Liver (tissue), 9 donors: ENCODE measurements around the gene SLX4IP. TPM values are rescaled to one million over a fixed set of nuclear protein-coding genes. Genes with fewer than 3 reads are reported as not detected.

Experiments used
- DNase-seq: peaks from one replicate; pipeline ENCODE4 v3.0.0-alpha.2; 2017; ENCODE audit warnings: low spot score
- H3K27ac ChIP-seq, 2 donors: one replicate each; pipeline ENCODE4 v1.7.0; 2013; ENCODE audit warnings: inconsistent platforms in 2 of 2, low read length in 2 of 2, control low read depth in 1 of 2, low read depth in 1 of 2, mild to moderate bottlenecking in 1 of 2
- H3K27me3 ChIP-seq, 4 donors: one replicate each; pipeline versions ENCODE4 v1.6.1 to v1.7.0; 2013; ENCODE audit warnings: low read length in 3 of 4, inconsistent platforms in 1 of 4, mild to moderate bottlenecking in 1 of 4, moderate library complexity in 1 of 4; ENCODE audit not compliant: control insufficient read depth in 4 of 4, insufficient read depth in 4 of 4
- H3K36me3 ChIP-seq, 4 donors: one replicate each; pipeline versions ENCODE4 v1.6.1 to v1.7.0; 2013; ENCODE audit warnings: low read length in 3 of 4, mild to moderate bottlenecking in 3 of 4, low read depth in 1 of 4, moderate library complexity in 1 of 4; ENCODE audit not compliant: control insufficient read depth in 4 of 4, insufficient read depth in 3 of 4
- H3K4me1 ChIP-seq, 4 donors: one replicate each; pipeline versions ENCODE4 v1.6.1 to v1.7.0; 2013; ENCODE audit warnings: low read length in 3 of 4, mild to moderate bottlenecking in 3 of 4, moderate library complexity in 1 of 4; ENCODE audit not compliant: control insufficient read depth in 4 of 4, insufficient read depth in 4 of 4
- H3K4me3 ChIP-seq, 3 donors: one replicate each; pipeline versions ENCODE4 v1.6.1 to v1.7.0; 2013; ENCODE audit warnings: low read length in 3 of 3, control low read depth in 1 of 3, low read depth in 1 of 3, mild to moderate bottlenecking in 1 of 3
- H3K9ac ChIP-seq, 2 donors: one replicate each; pipeline ENCODE4 v1.7.0; 2013; ENCODE audit warnings: low read length in 2 of 2, mild to moderate bottlenecking in 2 of 2, moderate library complexity in 2 of 2, control low read depth in 1 of 2, low read depth in 1 of 2
- H3K9me3 ChIP-seq, 4 donors: one replicate each; pipeline versions ENCODE4 v1.6.1 to v1.7.0; 2013; ENCODE audit warnings: low read length in 3 of 4; ENCODE audit not compliant: control insufficient read depth in 4 of 4
- EGR1 ChIP-seq, 2 donors: IDR thresholded peaks; 2 replicates each; pipeline ENCODE4 v1.6.1; 2016 to 2018; ENCODE audit warnings: antibody characterized with exemption in 2 of 2, low read depth in 2 of 2
- FOXA1 ChIP-seq: IDR thresholded peaks from 2 replicates; pipeline ENCODE4 v1.6.1; 2016; ENCODE audit warnings: antibody characterized with exemption
- FOXA2 ChIP-seq: IDR thresholded peaks from 2 replicates; pipeline ENCODE4 v1.6.1; 2016; ENCODE audit warnings: antibody characterized with exemption
- GABPA ChIP-seq, 2 donors: IDR thresholded peaks in 1 of 2; conservative IDR thresholded peaks in 1 of 2; 2 replicates each; pipeline ENCODE4 v1.6.1; 2016; ENCODE audit warnings: antibody characterized with exemption in 2 of 2, mild to moderate bottlenecking in 1 of 2, moderate library complexity in 1 of 2
- HNF4A ChIP-seq, 2 donors: conservative IDR thresholded peaks; 2 replicates each; pipeline ENCODE4 v1.6.1; 2016; ENCODE audit warnings: antibody characterized with exemption in 2 of 2, mild to moderate bottlenecking in 2 of 2
- HNF4G ChIP-seq: IDR thresholded peaks from 2 replicates; pipeline ENCODE4 v1.6.1; 2016; ENCODE audit warnings: antibody characterized with exemption
- JUND ChIP-seq, 2 donors: IDR thresholded peaks; 2 replicates each; pipeline ENCODE4 v1.6.1; 2016; ENCODE audit warnings: antibody characterized with exemption in 2 of 2
- NR2F2 ChIP-seq: IDR thresholded peaks from 2 replicates; pipeline ENCODE4 v1.6.1; 2016; ENCODE audit warnings: antibody characterized with exemption
- RAD21 ChIP-seq, 2 donors: IDR thresholded peaks; 2 replicates each; pipeline ENCODE4 v1.6.1; 2016; ENCODE audit warnings: antibody characterized with exemption in 2 of 2, mild to moderate bottlenecking in 2 of 2
- RXRA ChIP-seq, 2 donors: IDR thresholded peaks; 2 replicates each; pipeline ENCODE4 v1.6.1; 2017 to 2018; ENCODE audit warnings: antibody characterized with exemption in 2 of 2, mild to moderate bottlenecking in 1 of 2
- SP1 ChIP-seq: IDR thresholded peaks from 2 replicates; pipeline ENCODE4 v1.6.1; 2018; ENCODE audit warnings: antibody characterized with exemption, mild to moderate bottlenecking
- TAF1 ChIP-seq: conservative IDR thresholded peaks from 2 replicates; pipeline ENCODE4 v1.6.1; 2016; ENCODE audit warnings: antibody characterized with exemption, mild to moderate bottlenecking
- YY1 ChIP-seq: IDR thresholded peaks from 2 replicates; pipeline ENCODE4 v1.6.1; 2016; ENCODE audit warnings: antibody characterized with exemption, mild to moderate bottlenecking
- WGBS: extraction: QIAGEN DNeasy Blood & Tissue Kit; methylation state at CpG from one replicate; pipeline ENCODE4 v1.1.7; 2013; 5-methylcytosine and 5-hydroxymethylcytosine counted together
- polyA plus RNA-seq, 2 donors: library from polyadenylated mRNA; stranded (reverse) in 1 of 2; unstranded in 1 of 2; fragments of 200-250 nt in 1 of 2; fragments of >200 nt in 1 of 2; fragmentation: Nextera tagmentation in 1 of 2; extraction: Ambion mirVana in 1 of 2; gene quantifications; one replicate each; pipeline versions ENCODE4 v1.2.1 to v1.2.3, GENCODE V29; 2013 to 2015
- total RNA-seq, 2 donors: library from RNA; depleted of rRNA; stranded (reverse); fragments of >200 nt; gene quantifications; one replicate each; pipeline ENCODE4 v1.2.3, GENCODE V29; 2014
- TF ChIP-seq, protein P1 (sequence below): IDR thresholded peaks from 2 replicates; pipeline ENCODE4 v1.6.1; 2016; ENCODE audit warnings: antibody characterized with exemption
- TF ChIP-seq, protein P2 (sequence below): fragments of 150-350 bp; IDR thresholded peaks from 2 replicates; pipeline ENCODE4 v1.5.1; 2017; ENCODE audit warnings: improper control_type of control experiment, low read depth, low read length; ENCODE audit not compliant: missing input control
- TF ChIP-seq, protein P3 (sequence below): IDR thresholded peaks from 2 replicates; pipeline ENCODE4 v1.6.1; 2016; ENCODE audit warnings: antibody characterized with exemption
- TF ChIP-seq, protein P4 (sequence below): IDR thresholded peaks from 2 replicates; pipeline ENCODE4 v1.6.1; 2016; ENCODE audit warnings: antibody characterized with exemption
- donor health status: healthy.
- donor health status: healthy.
- donor health status: healthy.
- donor health status: healthy.
- donor health status: healthy.

The SLX4IP gene
- total and polyA plus RNA-seq, 4 donors: 1.1 to 3.4 (median 2.7) TPM

DNA sequence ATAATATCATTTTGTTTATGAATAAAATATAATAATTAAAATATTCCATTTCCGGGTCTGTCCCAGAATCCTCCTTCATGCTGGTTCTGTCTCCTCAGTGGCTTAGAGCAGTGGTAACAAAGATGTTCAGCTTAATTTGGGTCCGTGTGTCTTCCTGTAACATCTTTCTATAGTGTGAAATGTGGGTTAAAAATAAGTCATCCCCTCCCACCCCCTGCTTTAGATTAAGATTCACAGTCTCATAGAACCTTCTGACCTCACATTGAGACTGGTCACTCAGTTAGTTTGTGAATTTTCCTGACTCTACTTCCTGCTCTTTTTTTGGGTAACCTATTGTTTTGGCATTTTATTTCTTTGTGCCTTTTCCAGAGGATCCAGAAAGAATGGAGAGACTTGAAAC, 55.2 kb downstream of the SLX4IP start (continued):
- TF ChIP-seq, protein P1, sequence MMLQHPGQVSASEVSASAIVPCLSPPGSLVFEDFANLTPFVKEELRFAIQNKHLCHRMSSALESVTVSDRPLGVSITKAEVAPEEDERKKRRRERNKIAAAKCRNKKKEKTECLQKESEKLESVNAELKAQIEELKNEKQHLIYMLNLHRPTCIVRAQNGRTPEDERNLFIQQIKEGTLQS: no peak
- TF ChIP-seq RAD21 (IDR thresholded peaks at IDR 0.05) (no peak), YY1 (no peak)

DNA sequence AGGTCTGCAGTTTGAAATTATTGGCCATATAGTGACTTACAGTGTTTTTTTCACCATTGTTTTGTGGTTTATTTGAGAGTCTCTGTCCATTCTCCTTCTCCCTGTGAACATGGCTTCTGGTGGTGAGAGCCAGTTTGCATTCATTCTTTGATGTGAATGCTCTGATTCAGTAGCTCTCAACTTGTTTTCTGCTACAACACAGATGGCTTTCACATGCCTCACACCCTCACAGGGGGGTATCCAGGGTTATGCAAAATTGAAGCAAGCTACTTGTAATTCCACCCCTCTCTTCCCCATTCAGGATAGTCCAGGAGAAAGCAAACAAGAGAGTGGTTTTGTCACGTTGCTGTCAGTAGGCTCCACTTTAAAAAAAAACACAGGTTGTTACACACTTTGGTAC, 55.6 kb downstream of the SLX4IP start:
- Histone ChIP-seq H3K4me3 (no peak overlapping the region), H3K27me3 (no peaks in the 10 kb centered on the region), H3K9ac (no peak overlapping the region), H3K36me3 (no peaks in the 10 kb centered on the region), H3K4me1 (peaks cover 0 to 3% (median under 1%) of the 10 kb centered on the region in 4 donors), H3K27ac (no peak overlapping the region), H3K9me3 (no peaks in the 10 kb centered on the region)
- WGBS: 19% methylated on average over 1 of the region's 1 CpG
- no peak for TF ChIP-seq TAF1
- TF ChIP-seq JUND (IDR thresholded peaks at IDR 0.05): no peak
- no peak for TF ChIP-seq EGR1 (IDR thresholded peaks at IDR 0.05; ENCODE audit: low read depth in 2 of 2)
- no peak for TF ChIP-seq RAD21 (IDR thresholded peaks at IDR 0.05)
- TF ChIP-seq, protein P2, sequence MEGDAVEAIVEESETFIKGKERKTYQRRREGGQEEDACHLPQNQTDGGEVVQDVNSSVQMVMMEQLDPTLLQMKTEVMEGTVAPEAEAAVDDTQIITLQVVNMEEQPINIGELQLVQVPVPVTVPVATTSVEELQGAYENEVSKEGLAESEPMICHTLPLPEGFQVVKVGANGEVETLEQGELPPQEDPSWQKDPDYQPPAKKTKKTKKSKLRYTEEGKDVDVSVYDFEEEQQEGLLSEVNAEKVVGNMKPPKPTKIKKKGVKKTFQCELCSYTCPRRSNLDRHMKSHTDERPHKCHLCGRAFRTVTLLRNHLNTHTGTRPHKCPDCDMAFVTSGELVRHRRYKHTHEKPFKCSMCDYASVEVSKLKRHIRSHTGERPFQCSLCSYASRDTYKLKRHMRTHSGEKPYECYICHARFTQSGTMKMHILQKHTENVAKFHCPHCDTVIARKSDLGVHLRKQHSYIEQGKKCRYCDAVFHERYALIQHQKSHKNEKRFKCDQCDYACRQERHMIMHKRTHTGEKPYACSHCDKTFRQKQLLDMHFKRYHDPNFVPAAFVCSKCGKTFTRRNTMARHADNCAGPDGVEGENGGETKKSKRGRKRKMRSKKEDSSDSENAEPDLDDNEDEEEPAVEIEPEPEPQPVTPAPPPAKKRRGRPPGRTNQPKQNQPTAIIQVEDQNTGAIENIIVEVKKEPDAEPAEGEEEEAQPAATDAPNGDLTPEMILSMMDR: no peak
- no peak for TF ChIP-seq FOXA2
- TF ChIP-seq, protein P1: no peak
- TF ChIP-seq GABPA (IDR thresholded peaks at IDR 0.05 in 1 of 2, conservative IDR thresholded peaks at IDR 0.05 in 1 of 2): no peak
- TF ChIP-seq, protein P3, sequence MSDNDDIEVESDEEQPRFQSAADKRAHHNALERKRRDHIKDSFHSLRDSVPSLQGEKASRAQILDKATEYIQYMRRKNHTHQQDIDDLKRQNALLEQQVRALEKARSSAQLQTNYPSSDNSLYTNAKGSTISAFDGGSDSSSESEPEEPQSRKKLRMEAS: no peak
- TF ChIP-seq HNF4G: no peak
- no peak for TF ChIP-seq NR2F2
- no peak for TF ChIP-seq FOXA1
- DNase-seq: no peak

DNA sequence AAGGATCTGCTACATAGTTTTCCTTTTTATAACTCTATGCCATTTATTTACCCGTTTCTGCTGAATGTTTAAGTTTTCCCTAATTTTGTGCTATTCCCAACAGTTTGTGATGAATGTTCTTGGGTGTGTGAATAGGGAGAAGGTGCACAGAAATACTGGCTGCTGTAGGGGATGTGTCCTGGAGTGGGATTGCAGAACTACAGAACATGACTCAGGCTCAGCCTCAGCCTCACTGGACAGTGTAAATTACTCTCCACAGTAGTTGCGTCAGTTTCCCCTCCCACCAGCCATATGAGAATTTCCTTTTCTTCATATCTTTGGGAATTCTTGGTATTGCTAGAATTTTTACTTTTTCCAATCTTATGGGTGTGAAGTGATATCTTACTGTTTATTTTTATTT, 57.0 kb downstream of the SLX4IP start:
- Histone ChIP-seq H3K36me3 (no peaks in the 10 kb centered on the region), H3K27ac (no peak overlapping the region), H3K9me3 (no peaks in the 10 kb centered on the region), H3K4me3 (no peak overlapping the region), H3K4me1 (peaks cover 0 to 3% (median under 1%) of the 10 kb centered on the region in 4 donors), H3K9ac (no peak overlapping the region), H3K27me3 (no peaks in the 10 kb centered on the region)
- TF ChIP-seq TAF1 (no peak), RAD21 (IDR thresholded peaks at IDR 0.05) (no peak), HNF4G (no peak), EGR1 (IDR thresholded peaks at IDR 0.05; ENCODE audit: low read depth in 2 of 2) (no peak), JUND (IDR thresholded peaks at IDR 0.05) (no peak), RXRA (IDR thresholded peaks at IDR 0.05) (no peak), SP1 (no peak), HNF4A (conservative IDR thresholded peaks at IDR 0.05) (no peak), NR2F2 (no peak), FOXA2 (no peak), FOXA1 (no peak)
- TF ChIP-seq, protein P3: no peak
- TF ChIP-seq, protein P2: no peak
- TF ChIP-seq, protein P1: no peak
- TF ChIP-seq, protein P4, sequence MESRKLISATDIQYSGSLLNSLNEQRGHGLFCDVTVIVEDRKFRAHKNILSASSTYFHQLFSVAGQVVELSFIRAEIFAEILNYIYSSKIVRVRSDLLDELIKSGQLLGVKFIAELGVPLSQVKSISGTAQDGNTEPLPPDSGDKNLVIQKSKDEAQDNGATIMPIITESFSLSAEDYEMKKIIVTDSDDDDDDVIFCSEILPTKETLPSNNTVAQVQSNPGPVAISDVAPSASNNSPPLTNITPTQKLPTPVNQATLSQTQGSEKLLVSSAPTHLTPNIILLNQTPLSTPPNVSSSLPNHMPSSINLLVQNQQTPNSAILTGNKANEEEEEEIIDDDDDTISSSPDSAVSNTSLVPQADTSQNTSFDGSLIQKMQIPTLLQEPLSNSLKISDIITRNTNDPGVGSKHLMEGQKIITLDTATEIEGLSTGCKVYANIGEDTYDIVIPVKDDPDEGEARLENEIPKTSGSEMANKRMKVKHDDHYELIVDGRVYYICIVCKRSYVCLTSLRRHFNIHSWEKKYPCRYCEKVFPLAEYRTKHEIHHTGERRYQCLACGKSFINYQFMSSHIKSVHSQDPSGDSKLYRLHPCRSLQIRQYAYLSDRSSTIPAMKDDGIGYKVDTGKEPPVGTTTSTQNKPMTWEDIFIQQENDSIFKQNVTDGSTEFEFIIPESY: no peak
- no peak for DNase-seq
- WGBS: 90% methylated on average over 2 of the region's 2 CpGs
